DND-41 (cell line): ENCODE results near the gene MCU.

Experiments
- EZH2 ChIP-seq: IDR thresholded peaks from 3 replicates; pipeline ENCODE4 v1.6.1; 2012; ENCODE audit warnings: borderline replicate concordance, low read depth, mild to moderate bottlenecking, moderate library complexity, low read length, inconsistent platforms; ENCODE audit not compliant: severe bottlenecking
- TF ChIP-seq, protein P1 (sequence below): IDR thresholded peaks from 2 replicates; pipeline ENCODE4 v1.5.1; 2012; ENCODE audit warnings: borderline replicate concordance, low read length, moderate library complexity, mild to moderate bottlenecking; ENCODE audit not compliant: poor library complexity, severe bottlenecking; ENCODE audit errors: extremely low read depth

DNA sequence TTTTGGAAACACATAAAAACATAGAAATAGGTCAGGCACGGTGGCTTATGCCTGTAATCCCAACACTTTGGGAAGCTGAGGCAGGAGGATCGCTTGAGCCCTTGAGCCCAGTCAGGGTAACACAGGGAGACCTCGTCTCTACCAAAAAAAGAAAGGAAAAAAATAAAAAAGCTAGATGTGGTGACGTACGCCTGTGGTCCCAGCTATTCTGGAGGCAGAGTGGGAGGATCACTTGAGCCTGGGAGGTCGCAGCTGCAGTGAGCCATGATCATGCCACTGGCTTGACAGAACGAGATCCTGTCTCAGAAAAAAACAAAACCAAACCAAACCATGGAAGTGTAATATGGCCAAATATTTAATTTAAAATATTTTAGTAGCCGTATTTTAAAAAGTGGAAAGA is 55.6 kb downstream of the MCU start:
- TF ChIP-seq, protein P1, sequence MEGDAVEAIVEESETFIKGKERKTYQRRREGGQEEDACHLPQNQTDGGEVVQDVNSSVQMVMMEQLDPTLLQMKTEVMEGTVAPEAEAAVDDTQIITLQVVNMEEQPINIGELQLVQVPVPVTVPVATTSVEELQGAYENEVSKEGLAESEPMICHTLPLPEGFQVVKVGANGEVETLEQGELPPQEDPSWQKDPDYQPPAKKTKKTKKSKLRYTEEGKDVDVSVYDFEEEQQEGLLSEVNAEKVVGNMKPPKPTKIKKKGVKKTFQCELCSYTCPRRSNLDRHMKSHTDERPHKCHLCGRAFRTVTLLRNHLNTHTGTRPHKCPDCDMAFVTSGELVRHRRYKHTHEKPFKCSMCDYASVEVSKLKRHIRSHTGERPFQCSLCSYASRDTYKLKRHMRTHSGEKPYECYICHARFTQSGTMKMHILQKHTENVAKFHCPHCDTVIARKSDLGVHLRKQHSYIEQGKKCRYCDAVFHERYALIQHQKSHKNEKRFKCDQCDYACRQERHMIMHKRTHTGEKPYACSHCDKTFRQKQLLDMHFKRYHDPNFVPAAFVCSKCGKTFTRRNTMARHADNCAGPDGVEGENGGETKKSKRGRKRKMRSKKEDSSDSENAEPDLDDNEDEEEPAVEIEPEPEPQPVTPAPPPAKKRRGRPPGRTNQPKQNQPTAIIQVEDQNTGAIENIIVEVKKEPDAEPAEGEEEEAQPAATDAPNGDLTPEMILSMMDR: no peak
- TF ChIP-seq EZH2: no peak
